ENCODE data around the gene NRN1L.

Gene NRN1L

DNA sequence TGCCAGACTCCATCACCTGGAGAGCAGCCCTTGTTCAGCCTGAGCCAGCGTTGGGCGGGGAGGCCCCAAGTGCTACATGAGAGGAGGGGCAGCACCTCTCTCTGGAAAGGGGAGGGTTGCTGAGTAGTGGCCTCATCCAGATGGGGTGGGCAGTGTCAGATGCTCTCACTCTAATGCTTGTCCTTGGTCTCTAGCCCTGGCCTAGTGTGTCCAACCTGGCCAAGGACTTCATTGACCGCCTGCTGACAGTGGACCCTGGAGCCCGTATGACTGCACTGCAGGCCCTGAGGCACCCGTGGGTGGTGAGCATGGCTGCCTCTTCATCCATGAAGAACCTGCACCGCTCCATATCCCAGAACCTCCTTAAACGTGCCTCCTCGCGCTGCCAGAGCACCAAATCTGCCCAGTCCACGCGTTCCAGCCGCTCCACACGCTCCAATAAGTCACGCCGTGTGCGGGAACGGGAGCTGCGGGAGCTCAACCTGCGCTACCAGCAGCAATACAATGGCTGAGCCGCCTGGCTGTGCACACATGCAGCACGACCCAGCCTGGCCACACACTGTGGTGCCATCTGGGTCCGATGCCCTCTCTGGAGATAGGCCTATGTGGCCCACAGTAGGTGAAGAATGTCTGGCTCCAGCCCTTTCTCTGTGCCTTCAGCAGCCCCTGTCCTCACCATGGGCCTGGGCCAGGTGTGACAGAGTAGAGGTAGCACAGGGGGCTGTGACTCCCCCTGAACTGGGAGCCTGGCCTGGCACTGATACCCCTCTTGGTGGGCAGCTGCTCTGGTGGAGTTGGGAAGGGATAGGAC, 42.7 kb downstream of the NRN1L start:
- ChIA-PET CTCF (interaction anchor here (1.1 kb wide), 1 partner anchor 111 kb away, joined by 3 read pairs; no protein-coding TSS in a partner anchor), POLR2A (no interaction called here)
- TF ChIP-seq CTBP1 (IDR thresholded peaks at IDR 0.05; ENCODE audit: borderline replicate concordance) = no peak
- no peak for TF ChIP-seq FOXA1 (IDR thresholded peaks at IDR 0.05)
- no peak for TF ChIP-seq L3MBTL2 (conservative IDR thresholded peaks at IDR 0.05)
- TF ChIP-seq SP1 (IDR thresholded peaks at IDR 0.05) = no peak
- TF ChIP-seq NFRKB (IDR thresholded peaks at IDR 0.05) = no peak
- no peak for TF ChIP-seq SUZ12 (IDR thresholded peaks at IDR 0.05)
- TF ChIP-seq ARNT (IDR thresholded peaks at IDR 0.05) = no peak
- no peak for TF ChIP-seq FOXK2 (IDR thresholded peaks at IDR 0.05)
- no peak for TF ChIP-seq ELF4 (IDR thresholded peaks at IDR 0.05)
- TF ChIP-seq HDGF (IDR thresholded peaks at IDR 0.05; ENCODE audit: borderline replicate concordance) = no peak
- TF ChIP-seq, protein P1, sequence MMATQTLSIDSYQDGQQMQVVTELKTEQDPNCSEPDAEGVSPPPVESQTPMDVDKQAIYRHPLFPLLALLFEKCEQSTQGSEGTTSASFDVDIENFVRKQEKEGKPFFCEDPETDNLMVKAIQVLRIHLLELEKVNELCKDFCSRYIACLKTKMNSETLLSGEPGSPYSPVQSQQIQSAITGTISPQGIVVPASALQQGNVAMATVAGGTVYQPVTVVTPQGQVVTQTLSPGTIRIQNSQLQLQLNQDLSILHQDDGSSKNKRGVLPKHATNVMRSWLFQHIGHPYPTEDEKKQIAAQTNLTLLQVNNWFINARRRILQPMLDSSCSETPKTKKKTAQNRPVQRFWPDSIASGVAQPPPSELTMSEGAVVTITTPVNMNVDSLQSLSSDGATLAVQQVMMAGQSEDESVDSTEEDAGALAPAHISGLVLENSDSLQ (IDR thresholded peaks at IDR 0.05) = no peak
- no peak for TF ChIP-seq FOXM1 (IDR thresholded peaks at IDR 0.05; ENCODE audit: borderline replicate concordance)
- no peak for TF ChIP-seq LEF1 (IDR thresholded peaks at IDR 0.05; ENCODE audit: borderline replicate concordance)
- no peak for TF ChIP-seq TARDBP (IDR thresholded peaks at IDR 0.05)
- no peak for DNase-seq (ENCODE audit: extremely low spot score)

DNA sequence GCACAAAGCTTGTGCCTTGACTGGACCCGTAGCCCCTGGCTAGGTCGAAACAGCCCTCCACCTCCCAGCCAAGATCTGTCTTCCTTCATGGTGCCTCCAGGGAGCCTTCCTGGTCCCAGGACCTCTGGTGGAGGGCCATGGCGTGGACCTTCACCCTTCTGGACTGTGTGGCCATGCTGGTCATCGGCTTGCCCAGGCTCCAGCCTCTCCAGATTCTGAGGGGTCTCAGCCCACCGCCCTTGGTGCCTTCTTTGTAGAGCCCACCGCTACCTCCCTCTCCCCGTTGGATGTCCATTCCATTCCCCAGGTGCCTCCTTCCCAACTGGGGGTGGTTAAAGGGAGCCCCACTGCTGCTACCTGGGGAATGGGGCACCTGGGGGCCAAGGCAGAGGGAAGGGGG, 43.5 kb downstream of the NRN1L start:
- DNase-seq (ENCODE audit: extremely low spot score) = no peak
- CTCF ChIA-PET = interaction anchor here (0.9 to 1.4 kb wide), 3 partner anchors 44 to 112 kb away, joined by 3 to 6 read pairs (median 4); no protein-coding TSS in a partner anchor
- POLR2A ChIA-PET = no interaction called here
- TF ChIP-seq CTBP1 (IDR thresholded peaks at IDR 0.05; ENCODE audit: borderline replicate concordance) = no peak
- TF ChIP-seq FOXA1 (IDR thresholded peaks at IDR 0.05) = no peak
- no peak for TF ChIP-seq ZNF384 (IDR thresholded peaks at IDR 0.05)
- no peak for TF ChIP-seq NFRKB (IDR thresholded peaks at IDR 0.05)
- TF ChIP-seq SP1 (IDR thresholded peaks at IDR 0.05) = no peak
- no peak for TF ChIP-seq HDGF (IDR thresholded peaks at IDR 0.05; ENCODE audit: borderline replicate concordance)

DNA sequence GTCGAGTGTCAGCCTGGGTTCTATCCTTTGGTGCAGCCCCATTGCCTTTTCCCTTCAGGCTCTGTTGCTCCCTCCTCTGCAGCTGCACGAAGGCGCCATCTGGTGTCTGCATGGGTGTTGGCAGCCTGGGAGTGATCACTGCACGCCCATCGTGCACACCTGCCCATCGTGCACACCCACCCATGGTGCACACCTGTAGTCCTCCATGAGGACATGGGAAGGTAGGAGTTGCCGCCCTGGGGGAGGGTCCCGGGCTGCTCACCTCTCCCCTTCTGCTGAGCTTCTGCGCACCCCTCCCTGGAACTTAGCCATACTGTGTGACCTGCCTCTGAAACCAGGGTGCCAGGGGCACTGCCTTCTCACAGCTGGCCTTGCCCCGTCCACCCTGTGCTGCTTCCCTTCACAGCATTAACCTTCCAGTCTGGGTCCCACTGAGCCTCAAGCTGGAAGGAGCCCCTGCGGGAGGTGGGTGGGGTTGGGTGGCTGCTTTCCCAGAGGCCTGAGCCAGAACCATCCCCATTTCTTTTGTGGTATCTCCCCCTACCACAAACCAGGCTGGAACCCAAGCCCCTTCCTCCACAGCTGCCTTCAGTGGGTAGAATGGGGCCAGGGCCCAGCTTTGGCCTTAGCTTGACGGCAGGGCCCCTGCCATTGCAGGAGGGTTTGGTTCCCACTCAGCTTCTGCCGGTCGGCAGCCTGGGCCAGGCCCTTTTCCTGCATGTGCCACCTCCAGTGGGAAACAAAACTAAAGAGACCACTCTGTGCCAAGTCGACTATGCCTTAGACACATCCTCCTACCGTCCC, 44.1 kb downstream of the NRN1L start:
- peak; percentile 82 for DNase-seq (ENCODE audit: extremely low spot score)
- TF ChIP-seq ARNT (IDR thresholded peaks at IDR 0.05) = no peak
- TF ChIP-seq FOXK2 (IDR thresholded peaks at IDR 0.05) = no peak
- no peak for TF ChIP-seq FOXM1 (IDR thresholded peaks at IDR 0.05; ENCODE audit: borderline replicate concordance)
- TF ChIP-seq L3MBTL2 (conservative IDR thresholded peaks at IDR 0.05) = no peak
- TF ChIP-seq BHLHE40 (IDR thresholded peaks at IDR 0.05; ENCODE audit: borderline replicate concordance) = no peak
- no peak for TF ChIP-seq ZNF384 (IDR thresholded peaks at IDR 0.05)
- TF ChIP-seq, protein P1 (IDR thresholded peaks at IDR 0.05) = no peak
- no peak for TF ChIP-seq LEF1 (IDR thresholded peaks at IDR 0.05; ENCODE audit: borderline replicate concordance)
- TF ChIP-seq NFRKB (IDR thresholded peaks at IDR 0.05) = no peak
- no peak for TF ChIP-seq TARDBP (IDR thresholded peaks at IDR 0.05)
- TF ChIP-seq FOXA1 (IDR thresholded peaks at IDR 0.05) = no peak
- TF ChIP-seq SP1 (IDR thresholded peaks at IDR 0.05) = no peak
- no peak for TF ChIP-seq ELF4 (IDR thresholded peaks at IDR 0.05)
- TF ChIP-seq SUZ12 (IDR thresholded peaks at IDR 0.05) = no peak
- TF ChIP-seq HDGF (IDR thresholded peaks at IDR 0.05; ENCODE audit: borderline replicate concordance) = no peak
- no peak for TF ChIP-seq CTBP1 (IDR thresholded peaks at IDR 0.05; ENCODE audit: borderline replicate concordance)
- POLR2A ChIA-PET = no interaction called here
- CTCF ChIA-PET = interaction anchor here (0.9 to 1.4 kb wide), 2 partner anchors 45 to 49 kb away, joined by 4 to 6 read pairs; no protein-coding TSS in a partner anchor

DNA sequence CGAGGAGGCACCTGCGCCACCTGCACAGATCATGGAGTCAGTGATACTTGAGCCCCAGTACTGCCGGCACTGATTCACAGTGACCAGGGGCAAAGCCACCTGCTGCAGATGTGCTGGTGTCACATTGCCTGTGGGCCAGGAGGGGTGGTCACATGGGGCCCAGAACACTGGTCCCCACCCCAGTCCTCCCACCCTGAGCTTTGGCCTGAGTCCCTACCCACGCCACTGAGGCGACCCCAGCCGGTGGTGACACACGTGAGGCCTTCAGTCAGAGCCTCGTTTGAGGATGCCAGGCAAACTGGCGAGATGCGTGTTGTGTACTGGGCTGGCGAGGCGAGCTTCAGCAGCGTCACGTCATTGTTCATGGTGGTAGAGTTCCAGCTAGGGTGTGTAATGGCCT, 45.5 kb downstream of the NRN1L start:
- no peak for TF ChIP-seq HDGF (IDR thresholded peaks at IDR 0.05; ENCODE audit: borderline replicate concordance)
- no peak for TF ChIP-seq CTBP1 (IDR thresholded peaks at IDR 0.05; ENCODE audit: borderline replicate concordance)
- TF ChIP-seq TARDBP (IDR thresholded peaks at IDR 0.05) = no peak
- no peak for TF ChIP-seq LEF1 (IDR thresholded peaks at IDR 0.05; ENCODE audit: borderline replicate concordance)
- TF ChIP-seq ARNT (IDR thresholded peaks at IDR 0.05) = no peak
- TF ChIP-seq FOXA1 (IDR thresholded peaks at IDR 0.05) = no peak
- no peak for TF ChIP-seq ZNF384 (IDR thresholded peaks at IDR 0.05)
- no peak for TF ChIP-seq FOXM1 (IDR thresholded peaks at IDR 0.05; ENCODE audit: borderline replicate concordance)
- DNase-seq (ENCODE audit: extremely low spot score) = no peak
- POLR2A ChIA-PET = no interaction called here
- CTCF ChIA-PET = no interaction called here

DNA sequence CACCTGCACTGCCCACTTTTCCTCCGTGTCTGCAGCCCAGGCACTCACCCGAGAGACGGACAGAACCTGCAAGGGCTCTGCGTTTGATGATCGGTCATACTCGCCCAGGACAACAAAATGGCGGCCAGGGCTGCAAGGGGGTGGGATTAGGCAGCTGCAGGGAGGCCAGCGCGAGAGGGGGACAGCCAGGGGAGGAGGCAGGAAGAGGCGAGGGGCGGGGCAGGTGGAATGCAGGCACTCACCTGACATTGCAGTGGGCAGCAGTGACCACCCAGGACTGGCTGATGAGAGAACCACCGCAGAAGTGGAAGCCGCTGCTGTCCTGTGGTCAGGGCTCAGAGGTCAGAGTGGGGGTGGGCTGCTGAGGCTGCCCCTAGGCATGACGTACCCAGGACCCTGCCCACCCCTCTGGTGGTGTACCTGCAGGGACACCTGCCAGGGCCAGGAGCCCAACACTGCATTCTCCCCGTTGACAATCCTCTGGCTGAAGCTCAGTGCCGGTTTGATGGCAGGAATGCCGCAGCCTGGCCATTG, 46.1 kb downstream of the NRN1L start:
- CTCF ChIA-PET = interaction anchor here (1.7 kb wide), 1 partner anchor 47 kb away, joined by 5 read pairs; no protein-coding TSS in a partner anchor

More for the DNA sequence above, 46.1 kb downstream of the NRN1L start:
- TF ChIP-seq ARNT (IDR thresholded peaks at IDR 0.05) (no peak), TARDBP (IDR thresholded peaks at IDR 0.05) (no peak), FOXA1 (IDR thresholded peaks at IDR 0.05) (no peak), ELF4 (IDR thresholded peaks at IDR 0.05) (no peak), FOXM1 (IDR thresholded peaks at IDR 0.05; ENCODE audit: borderline replicate concordance) (no peak), HDGF (IDR thresholded peaks at IDR 0.05; ENCODE audit: borderline replicate concordance) (no peak), SUZ12 (IDR thresholded peaks at IDR 0.05) (no peak), NFRKB (IDR thresholded peaks at IDR 0.05) (no peak), LEF1 (IDR thresholded peaks at IDR 0.05; ENCODE audit: borderline replicate concordance) (no peak), BHLHE40 (IDR thresholded peaks at IDR 0.05; ENCODE audit: borderline replicate concordance) (no peak), FOXK2 (IDR thresholded peaks at IDR 0.05) (no peak), CTBP1 (IDR thresholded peaks at IDR 0.05; ENCODE audit: borderline replicate concordance) (no peak), L3MBTL2 (conservative IDR thresholded peaks at IDR 0.05) (no peak), SP1 (IDR thresholded peaks at IDR 0.05) (no peak), ZNF384 (IDR thresholded peaks at IDR 0.05) (no peak)
- TF ChIP-seq, protein P1 (IDR thresholded peaks at IDR 0.05) = no peak
- POLR2A ChIA-PET = interaction anchor here (1.1 kb wide), 1 partner anchor 16 kb away, joined by 3 read pairs; no protein-coding TSS in a partner anchor
- no peak for DNase-seq (ENCODE audit: extremely low spot score)
